Measurements from ENCODE around the gene CRELD2. TPM values are rescaled to one million over a fixed set of nuclear protein-coding genes. Genes with fewer than 3 reads are reported as not detected.

The CRELD2 gene
- polyA plus RNA-seq, result 26.0 to 51.4 TPM (median 33.5 TPM) in 3 replicates
- polyA plus RNA-seq (2011; ENCODE audit: low read depth), result 30.5 TPM
- 17.8 and 33.2 TPM in 2 replicates for polyA plus RNA-seq (2011; cell fraction: cytosol; rRNA removed)
- polyA plus RNA-seq (2011; cell fraction: nucleus; rRNA removed), result 58.9 and 65.6 TPM in 2 replicates
- polyA plus RNA-seq (2012; ENCODE audit: low replicate concordance), result 18.0 and 48.4 TPM in 2 replicates
- polyA minus RNA-seq, result 8.8 to 16.5 TPM (median 10.5 TPM) in 3 replicates
- 21.9 TPM for polyA minus RNA-seq (2011; cell fraction: cytosol; rRNA and poly(A)+ RNA removed)
- polyA minus RNA-seq (2011; cell fraction: nucleus; rRNA and poly(A)+ RNA removed), result 8.8 and 10.9 TPM in 2 replicates

GRCh38 chr22:49917974-49918910 is at the start of gene CRELD2, which contains the start of gene ALG12:
Gene CRELD2, plus strand, starts transcription at chr22:49918634. Its CDS starts 136 bp downstream, at chr22:49918770.
Gene ALG12, minus strand, starts transcription at chr22:49918438. Its CDS starts 4,673 bp downstream, at chr22:49913765.
- DNase-seq (ENCODE audit: low read depth, low spot score), result peak; percentile 73
- H3K9me1 ChIP-seq (ENCODE audit: control insufficient read depth, extremely low read depth, insufficient read depth, low read length), result no peaks in the 10 kb centered on the region
- peaks cover 12% of the 10 kb centered on the region for H3K79me2 ChIP-seq (ENCODE audit: control insufficient read depth, insufficient read depth, low read length)
- H3K4me3 ChIP-seq (ENCODE audit: control insufficient read depth in 2 of 3, extremely low read depth in 1 of 3, insufficient read depth in 2 of 3, low read depth in 1 of 3, low read length in 3 of 3), result peak within 1 kb of the TSS; percentile 78 to 87 (median 83)
- no peaks in the 10 kb centered on the region for H3K27me3 ChIP-seq (ENCODE audit: control insufficient read depth, extremely low read depth, insufficient read depth, low read length)
- H4K20me1 ChIP-seq (ENCODE audit: control insufficient read depth, extremely low read depth, insufficient read depth, low read length), result no peaks in the 10 kb centered on the region
- peak within 1 kb of the TSS; percentile 85 for H3K9ac ChIP-seq (ENCODE audit: control insufficient read depth, extremely low read depth, insufficient read depth, low read length)
- peaks cover 10% of the 10 kb centered on the region for H3K4me1 ChIP-seq (ENCODE audit: control insufficient read depth, extremely low read depth, insufficient read depth, low read length)
- no peak for TF ChIP-seq EZH2 (IDR thresholded peaks at IDR 0.05; ENCODE audit: low read length)
- TF ChIP-seq CTCF (optimal IDR thresholded peaks at IDR 0.05 in 1 of 3, IDR thresholded peaks at IDR 0.05 in 1 of 3, conservative IDR thresholded peaks at IDR 0.05 in 1 of 3; ENCODE audit: extremely low read depth in 1 of 3, insufficient read depth in 2 of 3, low read length in 3 of 3), result no peak
- dilution Hi-C loops (cut with MboI; ENCODE audit: extremely low pct_ligation_motif_present, low sequenced_read_pairs), result no loop called here
- peak within 1 kb of the TSS; percentile 84 for H3K4me2 ChIP-seq (ENCODE audit: control insufficient read depth, extremely low read depth, insufficient read depth, low read depth, low read length)
- FAIRE-seq, result peak; percentile 13
- H3K36me3 ChIP-seq (ENCODE audit: control insufficient read depth in 2 of 2, extremely low read depth in 1 of 2, insufficient read depth in 2 of 2, low read length in 2 of 2), result peaks cover 8 to 18% of the 10 kb centered on the region in 2 experiments
- no peaks in the 10 kb centered on the region for H3K9me3 ChIP-seq (ENCODE audit: control insufficient read depth, low read depth, low read length)
- peak within 1 kb of the TSS; percentile 77 for H3K27ac ChIP-seq (ENCODE audit: control insufficient read depth, insufficient read depth, low read length)
- H2AFZ ChIP-seq (ENCODE audit: control insufficient read depth, low read length), result peak within 1 kb of the TSS; percentile 89

GRCh38 chr22:49869086-49869830 is 49.2 kb upstream of the CRELD2 start:
- Histone ChIP-seq H3K27ac (ENCODE audit: control insufficient read depth, insufficient read depth, low read length) (no peak overlapping the region), H3K27me3 (ENCODE audit: control insufficient read depth, extremely low read depth, insufficient read depth, low read length) (no peaks in the 10 kb centered on the region), H4K20me1 (ENCODE audit: control insufficient read depth, extremely low read depth, insufficient read depth, low read length) (peaks cover 14% of the 10 kb centered on the region), H3K4me2 (ENCODE audit: control insufficient read depth, extremely low read depth, insufficient read depth, low read depth, low read length) (no peak overlapping the region), H2AFZ (ENCODE audit: control insufficient read depth, low read length) (no peak overlapping the region), H3K9ac (ENCODE audit: control insufficient read depth, extremely low read depth, insufficient read depth, low read length) (no peak overlapping the region), H3K36me3 (ENCODE audit: control insufficient read depth in 2 of 2, extremely low read depth in 1 of 2, insufficient read depth in 2 of 2, low read length in 2 of 2) (peaks cover 4% of the 10 kb centered on the region in 2 experiments), H3K4me3 (ENCODE audit: control insufficient read depth in 2 of 3, extremely low read depth in 1 of 3, insufficient read depth in 2 of 3, low read depth in 1 of 3, low read length in 3 of 3) (no peak overlapping the region), H3K9me3 (ENCODE audit: control insufficient read depth, low read depth, low read length) (peaks cover 7% of the 10 kb centered on the region), H3K9me1 (ENCODE audit: control insufficient read depth, extremely low read depth, insufficient read depth, low read length) (no peaks in the 10 kb centered on the region), H3K79me2 (ENCODE audit: control insufficient read depth, insufficient read depth, low read length) (peaks cover 96% of the 10 kb centered on the region), H3K4me1 (ENCODE audit: control insufficient read depth, extremely low read depth, insufficient read depth, low read length) (no peaks in the 10 kb centered on the region)
- FAIRE-seq (no peak), DNase-seq (ENCODE audit: low read depth, low spot score) (no peak)
- dilution Hi-C loops (cut with MboI; ENCODE audit: extremely low pct_ligation_motif_present, low sequenced_read_pairs), result no loop called here
- TF ChIP-seq EZH2 (IDR thresholded peaks at IDR 0.05; ENCODE audit: low read length) (no peak), CTCF (optimal IDR thresholded peaks at IDR 0.05 in 1 of 3, IDR thresholded peaks at IDR 0.05 in 1 of 3, conservative IDR thresholded peaks at IDR 0.05 in 1 of 3; ENCODE audit: extremely low read depth in 1 of 3, insufficient read depth in 2 of 3, low read length in 3 of 3) (no peak)
